ENCODE measurements around the gene ANO6. TPM values are rescaled to one million over a fixed set of nuclear protein-coding genes. Genes with fewer than 3 reads are reported as not detected.

Gene ANO6
- total RNA-seq, 1 experiment from 2014 or later: 46.8 TPM

DNA sequence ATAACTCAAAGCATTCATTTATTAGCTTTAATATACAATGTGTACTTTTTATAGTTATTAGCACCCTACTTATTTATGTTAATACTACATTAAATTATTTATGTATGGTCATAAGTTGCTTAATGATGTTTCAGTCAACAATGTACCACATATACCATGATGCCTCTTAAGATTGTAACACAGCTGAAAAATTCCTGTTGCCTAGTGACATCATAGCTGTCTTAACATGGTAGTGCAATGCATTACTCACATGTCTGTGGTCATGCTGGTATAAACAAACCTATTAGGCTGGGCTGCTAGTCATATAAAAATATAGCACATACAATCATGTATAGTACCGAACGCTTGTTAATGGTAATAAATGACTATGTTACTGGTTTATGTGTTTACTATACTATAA is 120.4 kb downstream of the ANO6 start:
- H3K27ac Mint-ChIP-seq: no peak overlapping the region
- peaks cover 11% of the 10 kb centered on the region; the same call in 1 of the 2 replicates for H3K36me3 Mint-ChIP-seq
- no peaks in the 10 kb centered on the region for H3K9me3 Mint-ChIP-seq
- TF ChIP-seq, protein P1, sequence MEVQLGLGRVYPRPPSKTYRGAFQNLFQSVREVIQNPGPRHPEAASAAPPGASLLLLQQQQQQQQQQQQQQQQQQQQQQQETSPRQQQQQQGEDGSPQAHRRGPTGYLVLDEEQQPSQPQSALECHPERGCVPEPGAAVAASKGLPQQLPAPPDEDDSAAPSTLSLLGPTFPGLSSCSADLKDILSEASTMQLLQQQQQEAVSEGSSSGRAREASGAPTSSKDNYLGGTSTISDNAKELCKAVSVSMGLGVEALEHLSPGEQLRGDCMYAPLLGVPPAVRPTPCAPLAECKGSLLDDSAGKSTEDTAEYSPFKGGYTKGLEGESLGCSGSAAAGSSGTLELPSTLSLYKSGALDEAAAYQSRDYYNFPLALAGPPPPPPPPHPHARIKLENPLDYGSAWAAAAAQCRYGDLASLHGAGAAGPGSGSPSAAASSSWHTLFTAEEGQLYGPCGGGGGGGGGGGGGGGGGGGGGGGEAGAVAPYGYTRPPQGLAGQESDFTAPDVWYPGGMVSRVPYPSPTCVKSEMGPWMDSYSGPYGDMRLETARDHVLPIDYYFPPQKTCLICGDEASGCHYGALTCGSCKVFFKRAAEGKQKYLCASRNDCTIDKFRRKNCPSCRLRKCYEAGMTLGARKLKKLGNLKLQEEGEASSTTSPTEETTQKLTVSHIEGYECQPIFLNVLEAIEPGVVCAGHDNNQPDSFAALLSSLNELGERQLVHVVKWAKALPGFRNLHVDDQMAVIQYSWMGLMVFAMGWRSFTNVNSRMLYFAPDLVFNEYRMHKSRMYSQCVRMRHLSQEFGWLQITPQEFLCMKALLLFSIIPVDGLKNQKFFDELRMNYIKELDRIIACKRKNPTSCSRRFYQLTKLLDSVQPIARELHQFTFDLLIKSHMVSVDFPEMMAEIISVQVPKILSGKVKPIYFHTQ (CRISPR knock-in tag; IDR thresholded peaks at IDR 0.05): no peak
- TF ChIP-seq, protein P2, sequence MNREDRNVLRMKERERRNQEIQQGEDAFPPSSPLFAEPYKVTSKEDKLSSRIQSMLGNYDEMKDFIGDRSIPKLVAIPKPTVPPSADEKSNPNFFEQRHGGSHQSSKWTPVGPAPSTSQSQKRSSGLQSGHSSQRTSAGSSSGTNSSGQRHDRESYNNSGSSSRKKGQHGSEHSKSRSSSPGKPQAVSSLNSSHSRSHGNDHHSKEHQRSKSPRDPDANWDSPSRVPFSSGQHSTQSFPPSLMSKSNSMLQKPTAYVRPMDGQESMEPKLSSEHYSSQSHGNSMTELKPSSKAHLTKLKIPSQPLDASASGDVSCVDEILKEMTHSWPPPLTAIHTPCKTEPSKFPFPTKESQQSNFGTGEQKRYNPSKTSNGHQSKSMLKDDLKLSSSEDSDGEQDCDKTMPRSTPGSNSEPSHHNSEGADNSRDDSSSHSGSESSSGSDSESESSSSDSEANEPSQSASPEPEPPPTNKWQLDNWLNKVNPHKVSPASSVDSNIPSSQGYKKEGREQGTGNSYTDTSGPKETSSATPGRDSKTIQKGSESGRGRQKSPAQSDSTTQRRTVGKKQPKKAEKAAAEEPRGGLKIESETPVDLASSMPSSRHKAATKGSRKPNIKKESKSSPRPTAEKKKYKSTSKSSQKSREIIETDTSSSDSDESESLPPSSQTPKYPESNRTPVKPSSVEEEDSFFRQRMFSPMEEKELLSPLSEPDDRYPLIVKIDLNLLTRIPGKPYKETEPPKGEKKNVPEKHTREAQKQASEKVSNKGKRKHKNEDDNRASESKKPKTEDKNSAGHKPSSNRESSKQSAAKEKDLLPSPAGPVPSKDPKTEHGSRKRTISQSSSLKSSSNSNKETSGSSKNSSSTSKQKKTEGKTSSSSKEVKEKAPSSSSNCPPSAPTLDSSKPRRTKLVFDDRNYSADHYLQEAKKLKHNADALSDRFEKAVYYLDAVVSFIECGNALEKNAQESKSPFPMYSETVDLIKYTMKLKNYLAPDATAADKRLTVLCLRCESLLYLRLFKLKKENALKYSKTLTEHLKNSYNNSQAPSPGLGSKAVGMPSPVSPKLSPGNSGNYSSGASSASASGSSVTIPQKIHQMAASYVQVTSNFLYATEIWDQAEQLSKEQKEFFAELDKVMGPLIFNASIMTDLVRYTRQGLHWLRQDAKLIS (CRISPR knock-in tag; IDR thresholded peaks at IDR 0.05; ENCODE audit: borderline replicate concordance): no peak
- TF ChIP-seq ERG (CRISPR knock-in tag; IDR thresholded peaks at IDR 0.05) (no peak), OVOL2 (CRISPR knock-in tag; IDR thresholded peaks at IDR 0.05; ENCODE audit: borderline replicate concordance) (no peak), CBFB (CRISPR knock-in tag; IDR thresholded peaks at IDR 0.05; ENCODE audit: low read depth) (no peak), ZNF416 (CRISPR knock-in tag; IDR thresholded peaks at IDR 0.05) (no peak), NFATC4 (CRISPR knock-in tag; IDR thresholded peaks at IDR 0.05) (no peak), TEAD4 (CRISPR knock-in tag; IDR thresholded peaks at IDR 0.05) (no peak), RELA (CRISPR knock-in tag; IDR thresholded peaks at IDR 0.05; ENCODE audit: borderline replicate concordance) (no peak)
- TF ChIP-seq, protein P3, sequence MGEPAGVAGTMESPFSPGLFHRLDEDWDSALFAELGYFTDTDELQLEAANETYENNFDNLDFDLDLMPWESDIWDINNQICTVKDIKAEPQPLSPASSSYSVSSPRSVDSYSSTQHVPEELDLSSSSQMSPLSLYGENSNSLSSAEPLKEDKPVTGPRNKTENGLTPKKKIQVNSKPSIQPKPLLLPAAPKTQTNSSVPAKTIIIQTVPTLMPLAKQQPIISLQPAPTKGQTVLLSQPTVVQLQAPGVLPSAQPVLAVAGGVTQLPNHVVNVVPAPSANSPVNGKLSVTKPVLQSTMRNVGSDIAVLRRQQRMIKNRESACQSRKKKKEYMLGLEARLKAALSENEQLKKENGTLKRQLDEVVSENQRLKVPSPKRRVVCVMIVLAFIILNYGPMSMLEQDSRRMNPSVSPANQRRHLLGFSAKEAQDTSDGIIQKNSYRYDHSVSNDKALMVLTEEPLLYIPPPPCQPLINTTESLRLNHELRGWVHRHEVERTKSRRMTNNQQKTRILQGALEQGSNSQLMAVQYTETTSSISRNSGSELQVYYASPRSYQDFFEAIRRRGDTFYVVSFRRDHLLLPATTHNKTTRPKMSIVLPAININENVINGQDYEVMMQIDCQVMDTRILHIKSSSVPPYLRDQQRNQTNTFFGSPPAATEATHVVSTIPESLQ (CRISPR knock-in tag; IDR thresholded peaks at IDR 0.05): no peak
- H3K4me3 Mint-ChIP-seq: no peak overlapping the region
- ChIA-PET POLR2A (no interaction called here), CTCF (interaction anchor here (1.4 kb wide), 1 partner anchor 52 kb away, joined by 4 read pairs; no protein-coding TSS in a partner anchor)
- no peaks in the 10 kb centered on the region for H3K27me3 Mint-ChIP-seq (ENCODE audit: low read depth)
- ATAC-seq (no peak), DNase-seq (ENCODE audit: low spot score) (no peak)
- H3K4me1 Mint-ChIP-seq: peaks cover 28% of the 10 kb centered on the region

- DNase-seq (ENCODE audit: low spot score) (no peak), ATAC-seq (no peak)
- Mint-ChIP-seq H3K4me3 (no peak overlapping the region), H3K36me3 (peaks cover 7% of the 10 kb centered on the region; the same call in 1 of the 2 replicates), H3K9me3 (no peaks in the 10 kb centered on the region), H3K27me3 (ENCODE audit: low read depth) (no peaks in the 10 kb centered on the region), H3K27ac (no peak overlapping the region), H3K4me1 (peaks cover 28% of the 10 kb centered on the region)
- ChIA-PET POLR2A (no interaction called here), CTCF (interaction anchor here (1.4 kb wide), 1 partner anchor 52 kb away, joined by 4 read pairs; no protein-coding TSS in a partner anchor)
- TF ChIP-seq ZNF416 (CRISPR knock-in tag; IDR thresholded peaks at IDR 0.05) (no peak), ATF2 (CRISPR knock-in tag; IDR thresholded peaks at IDR 0.05; ENCODE audit: borderline replicate concordance, low read depth) (no peak), CDX4 (CRISPR knock-in tag; IDR thresholded peaks at IDR 0.05; ENCODE audit: borderline replicate concordance) (no peak), ZNF219 (CRISPR knock-in tag; IDR thresholded peaks at IDR 0.05; ENCODE audit: borderline replicate concordance) (no peak), EMX1 (CRISPR knock-in tag; IDR thresholded peaks at IDR 0.05) (no peak), FOXP1 (CRISPR knock-in tag; IDR thresholded peaks at IDR 0.05; ENCODE audit: borderline replicate concordance) (no peak), TEAD4 (CRISPR knock-in tag; IDR thresholded peaks at IDR 0.05) (no peak), ZNF263 (CRISPR knock-in tag; IDR thresholded peaks at IDR 0.05; ENCODE audit: low read depth) (no peak), CBFB (CRISPR knock-in tag; IDR thresholded peaks at IDR 0.05; ENCODE audit: low read depth) (no peak), ZNF317 (CRISPR knock-in tag; IDR thresholded peaks at IDR 0.05; ENCODE audit: borderline replicate concordance, low read depth) (no peak), JAZF1 (CRISPR knock-in tag; IDR thresholded peaks at IDR 0.05) (no peak)
- TF ChIP-seq, protein P3 (CRISPR knock-in tag; IDR thresholded peaks at IDR 0.05): no peak
Observed at GRCh38 chr12:45336762-45337596, 121.1 kb downstream of the ANO6 start.

Measured in WTC11 (cell line).